Stomach (tissue), 4 donors: ENCODE data around the gene SPO11.

Experiments
- CTCF ChIP-seq, 7 experiments: fragments of 450-650 bp in 4 of 7; fragments of 200-600 bp in 3 of 7; sonication (generic) in 3 of 7; IDR thresholded peaks; one replicate each; pipeline ENCODE4 v1.5.1; 2016 to 2019; ENCODE audit warnings: antibody characterized with exemption in 7 of 7, control low read depth in 2 of 7, mild to moderate bottlenecking in 1 of 7
- EP300 ChIP-seq: sonication (generic); formaldehyde crosslinking; IDR thresholded peaks from one replicate; pipeline ENCODE4 v1.6.1; 2017; ENCODE audit warnings: antibody characterized with exemption
- POLR2AphosphoS5 ChIP-seq, 3 donors: sonication (generic); formaldehyde crosslinking; IDR thresholded peaks; one replicate each; pipeline ENCODE4 v1.6.1; 2016; ENCODE audit warnings: antibody characterized with exemption in 3 of 3

- TF ChIP-seq POLR2AphosphoS5 (IDR thresholded peaks at IDR 0.05) (no peak), EP300 (no peak), CTCF (IDR thresholded peaks at IDR 0.05) (no peak)
Measured at GRCh38 chr20:57325632-57326356, 3.8 kb upstream of the SPO11 start.
